CD4-positive, alpha-beta T cell treated with Interleukin-4 for 4 hours (primary cell): ENCODE measurements around the gene ADCK2.
"Not testable (repeated sequence)": the region's sequence is repeated elsewhere in the genome, so short reads cannot be mapped to it uniquely, and the experiment has no call there.

Experiments
- DNase-seq: peaks from one replicate; pipeline ENCODE4 v3.0.0-alpha.2; 2020

ADCK2 gene

GRCh38 chr7:140646931-140647647 is 25.7 kb upstream of the ADCK2 start:
- peak; percentile 36 for DNase-seq

GRCh38 chr7:140649556-140650205 is 23.1 kb upstream of the ADCK2 start:
- DNase-seq: no peak

- DNase-seq: no peak
These were observed 22.4 kb upstream of the ADCK2 start for GRCh38 chr7:140650367-140650766.

- peak; percentile 59 for DNase-seq
These were observed 19.2 kb upstream of the ADCK2 start for GRCh38 chr7:140653319-140654108.

GRCh38 chr7:140654109-140654387 is 18.7 kb upstream of the ADCK2 start:
- DNase-seq: no peak

GRCh38 chr7:140654661-140655060 is 18.1 kb upstream of the ADCK2 start:
- no peak for DNase-seq

- no peak for DNase-seq
These were observed 17.0 kb upstream of the ADCK2 start for GRCh38 chr7:140655511-140656408.

GRCh38 chr7:140656548-140657515 is 15.9 kb upstream of the ADCK2 start:
- DNase-seq: peak; percentile 41

- no peak for DNase-seq
These were observed 14.9 kb upstream of the ADCK2 start for GRCh38 chr7:140657891-140658290.

- DNase-seq: no peak
These were observed 12.9 kb upstream of the ADCK2 start for GRCh38 chr7:140659856-140660255.

- DNase-seq: no peak
These were observed 11.6 kb upstream of the ADCK2 start for GRCh38 chr7:140661124-140661523.

- DNase-seq: not testable (repeated sequence)
These were observed 9.8 kb upstream of the ADCK2 start for GRCh38 chr7:140662938-140663337.

GRCh38 chr7:140667476-140667875 is 5.3 kb upstream of the ADCK2 start:
- no peak for DNase-seq

- no peak for DNase-seq
These were observed 4.1 kb upstream of the ADCK2 start for GRCh38 chr7:140668641-140669040.

GRCh38 chr7:140669352-140669751 is 3.4 kb upstream of the ADCK2 start:
- DNase-seq: no peak

GRCh38 chr7:140669862-140670261 is 2.9 kb upstream of the ADCK2 start:
- not testable (repeated sequence) for DNase-seq

GRCh38 chr7:140670343-140670935 is 2.3 kb upstream of the ADCK2 start:
- no peak for DNase-seq

GRCh38 chr7:140671966-140672365 is 779 bp upstream of the ADCK2 start:
- no peak for DNase-seq

GRCh38 chr7:140673063-140673773 is 473 bp downstream of the ADCK2 start:
- peak; percentile 53 for DNase-seq

- no peak for DNase-seq
These were observed 1.0 kb downstream of the ADCK2 start for GRCh38 chr7:140673774-140674155.

- no peak for DNase-seq
These were observed 1.6 kb downstream of the ADCK2 start for GRCh38 chr7:140674356-140674800.
